Glutamatergic neuron (in vitro differentiated cells): ENCODE results near the gene RTL9. TPM values are rescaled to one million over a fixed set of nuclear protein-coding genes. Genes with fewer than 3 reads are reported as not detected.

Source experiments
- DNase-seq: peaks from one replicate; pipeline ENCODE4 v3.0.0; 2022
- H3K27ac Mint-ChIP-seq: one replicate; pipeline ENCODE4 v1.8.0; 2020; ENCODE audit warnings: mild to moderate bottlenecking, mixed read lengths, inconsistent platforms; ENCODE audit not compliant: unreplicated experiment
- H3K27me3 Mint-ChIP-seq: one replicate; pipeline ENCODE4 v1.8.0; 2020; ENCODE audit warnings: mild to moderate bottlenecking, moderate library complexity, mixed read lengths, inconsistent platforms; ENCODE audit not compliant: unreplicated experiment
- H3K36me3 Mint-ChIP-seq: one replicate; pipeline ENCODE4 v1.8.0; 2020; ENCODE audit warnings: mild to moderate bottlenecking, mixed read lengths, inconsistent platforms; ENCODE audit not compliant: unreplicated experiment
- H3K4me1 Mint-ChIP-seq: one replicate; pipeline ENCODE4 v1.8.0; 2020; ENCODE audit warnings: mild to moderate bottlenecking, low read depth, mixed read lengths, inconsistent platforms; ENCODE audit not compliant: unreplicated experiment
- H3K4me3 Mint-ChIP-seq: one replicate; pipeline ENCODE4 v1.8.0; 2020; ENCODE audit warnings: mild to moderate bottlenecking, mixed read lengths, inconsistent platforms; ENCODE audit not compliant: unreplicated experiment
- H3K9me3 Mint-ChIP-seq: one replicate; pipeline ENCODE4 v1.8.0; 2020; ENCODE audit warnings: mild to moderate bottlenecking, moderate library complexity, mixed read lengths, inconsistent platforms; ENCODE audit not compliant: unreplicated experiment
- CTCF ChIP-seq: fragments of 200-600 bp; sonication (generic); IDR thresholded peaks from one replicate; pipeline ENCODE4 v1.5.0; 2021; ENCODE audit not compliant: partially characterized antibody, unreplicated experiment
- total RNA-seq: library from RNA; stranded (reverse); fragmentation: NEBNext Ultra II Directional; extraction: Animal tissue kit (Norgen Biotek cat#: 25700); gene quantifications from one replicate; pipeline ENCODE4 v1.2.1, GENCODE V29; 2021; ENCODE audit not compliant: unreplicated experiment

The RTL9 gene
- total RNA-seq, 1 donor from 2014 or later = 1.8 TPM

DNA sequence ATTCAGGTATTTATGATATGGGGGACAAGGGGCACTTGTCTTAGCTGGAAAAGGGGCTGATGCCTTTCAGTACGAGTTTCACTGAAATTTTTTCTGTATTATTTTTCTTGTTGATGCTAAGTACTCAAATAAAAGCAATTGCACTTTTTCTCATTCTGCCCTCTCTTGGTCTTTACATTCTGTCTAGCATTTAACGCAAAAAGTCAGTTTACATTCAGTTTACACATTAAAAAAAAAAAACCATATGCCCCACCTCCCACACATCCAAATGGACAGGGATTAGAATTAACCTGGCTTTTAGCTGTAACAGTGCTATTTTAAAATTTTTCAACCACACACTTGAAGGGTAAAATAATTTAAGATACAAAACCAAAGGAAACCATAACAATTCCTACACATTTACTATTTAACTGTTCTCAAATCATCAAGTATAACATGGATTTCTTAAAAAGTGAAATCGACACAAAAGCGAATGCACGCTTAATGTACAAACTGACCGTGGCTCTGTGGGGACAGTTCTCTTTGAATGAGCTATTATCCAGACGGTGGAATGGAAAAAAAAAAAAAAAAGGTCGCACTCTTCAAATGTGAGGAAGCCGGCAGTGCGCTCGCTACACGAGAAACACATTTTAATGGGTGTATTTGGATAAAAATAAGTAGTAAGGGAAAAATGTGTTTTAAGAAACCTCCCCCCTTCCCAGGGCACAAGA, 42.1 kb upstream of the RTL9 start:
- no peaks in the 10 kb centered on the region for H3K36me3 Mint-ChIP-seq
- H3K9me3 Mint-ChIP-seq = peaks cover 2% of the 10 kb centered on the region
- peak overlapping the region; percentile 93 for H3K4me3 Mint-ChIP-seq
- H3K27ac Mint-ChIP-seq = no peak overlapping the region
- peaks cover 4% of the 10 kb centered on the region for H3K27me3 Mint-ChIP-seq
- peaks cover 1% of the 10 kb centered on the region for H3K4me1 Mint-ChIP-seq
- DNase-seq = no peak
- no peak for TF ChIP-seq CTCF

DNA sequence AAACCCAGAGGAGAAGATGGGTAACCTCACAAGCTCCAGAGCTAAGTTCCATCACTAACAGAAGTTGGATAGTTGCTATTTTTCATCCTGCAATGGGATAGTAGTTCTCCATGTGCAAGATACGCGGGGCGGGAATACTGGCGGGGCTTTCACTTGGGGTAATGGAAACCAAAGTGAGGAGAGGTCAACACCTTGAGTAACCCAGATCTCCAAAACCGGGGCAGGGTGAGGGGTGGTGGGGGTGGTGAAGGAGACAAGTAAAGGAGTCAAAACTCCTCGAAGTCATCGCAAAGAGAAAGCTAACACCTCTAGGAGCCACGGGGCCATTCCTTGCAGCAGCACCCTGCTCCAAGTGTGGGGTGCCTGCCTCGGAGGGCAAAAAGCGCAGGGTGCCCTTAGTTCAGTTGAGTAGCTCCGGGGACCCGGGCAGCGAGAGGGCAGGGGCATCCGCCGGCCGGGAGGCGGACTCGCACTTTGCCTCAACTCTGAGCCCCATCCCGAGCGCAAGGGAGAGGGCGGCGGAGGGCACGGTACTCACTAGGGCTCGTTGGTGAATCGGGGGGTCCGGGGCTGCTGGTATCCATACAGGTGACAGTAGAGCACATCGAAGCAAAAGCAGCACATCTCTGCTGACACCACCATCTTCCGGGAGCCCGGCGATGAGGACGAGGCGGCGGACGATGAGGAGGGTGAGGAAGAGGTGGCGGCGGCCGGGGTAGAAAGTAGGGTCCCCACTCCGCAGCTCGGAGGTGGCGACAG, 41.4 kb upstream of the RTL9 start:
- Mint-ChIP-seq H3K9me3 (peaks cover 2% of the 10 kb centered on the region), H3K36me3 (no peaks in the 10 kb centered on the region), H3K4me3 (peak overlapping the region; percentile 93), H3K27me3 (peaks cover 4% of the 10 kb centered on the region), H3K27ac (peak overlapping the region; percentile 55), H3K4me1 (peaks cover 1% of the 10 kb centered on the region)
- TF ChIP-seq CTCF = no peak
- peak; percentile 40 for DNase-seq

DNA sequence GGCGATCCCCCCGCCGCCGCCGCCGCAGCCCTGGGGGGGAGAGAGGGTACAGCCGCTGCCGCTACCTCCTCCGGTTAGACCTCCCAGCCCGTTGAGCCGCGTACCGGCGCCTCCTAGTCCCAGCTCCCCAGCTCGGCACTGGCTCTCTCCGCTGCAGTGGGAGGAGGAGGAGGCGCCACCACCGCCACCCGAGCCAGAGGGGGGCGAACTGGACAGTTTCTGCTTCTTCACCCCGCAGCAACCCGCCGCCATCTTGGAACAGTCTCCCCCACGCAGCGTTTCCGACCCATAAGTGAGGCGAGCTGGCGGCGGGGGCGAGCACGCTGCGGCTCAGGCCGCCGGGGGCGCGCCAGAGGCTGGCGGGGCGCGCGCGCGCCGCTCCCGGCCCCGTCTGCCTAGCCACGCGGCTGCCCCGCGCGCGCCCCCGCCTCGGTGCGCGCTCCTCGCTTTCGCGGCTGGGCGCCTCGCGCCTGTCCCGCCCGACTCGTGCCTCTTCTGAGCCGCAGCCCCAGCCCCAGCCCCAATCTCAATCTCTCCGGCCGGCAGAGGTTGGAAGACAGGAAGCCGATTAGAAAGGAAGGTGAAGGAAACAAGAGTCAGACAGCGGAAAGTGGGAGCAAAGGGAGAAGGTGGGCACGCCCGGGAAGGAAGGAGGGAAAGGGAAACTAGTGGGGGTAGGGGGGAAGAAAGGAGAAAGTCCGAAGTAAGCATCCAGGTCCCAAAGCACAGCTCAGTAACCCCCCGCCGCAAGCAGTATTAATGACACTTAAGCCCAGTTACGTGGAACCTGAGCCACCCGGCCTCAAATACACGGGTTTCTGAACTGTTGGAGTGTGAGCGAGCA, 40.6 kb upstream of the RTL9 start, which contains the start of gene AMMECR1:
TSS of gene AMMECR1 (minus strand) at position 266 of the 844 bp plus-strand sequence. CDS start at position 252, 14 bp downstream.
- peak; percentile 73 for DNase-seq
- TF ChIP-seq CTCF = no peak
- H3K9me3 Mint-ChIP-seq = peaks cover 2% of the 10 kb centered on the region
- H3K4me3 Mint-ChIP-seq = peak within 1 kb of the TSS; percentile 93
- H3K4me1 Mint-ChIP-seq = peaks cover 1% of the 10 kb centered on the region
- H3K27me3 Mint-ChIP-seq = peaks cover 4% of the 10 kb centered on the region
- peak within 1 kb of the TSS; percentile 90 for H3K27ac Mint-ChIP-seq
- H3K36me3 Mint-ChIP-seq = no peaks in the 10 kb centered on the region

DNA sequence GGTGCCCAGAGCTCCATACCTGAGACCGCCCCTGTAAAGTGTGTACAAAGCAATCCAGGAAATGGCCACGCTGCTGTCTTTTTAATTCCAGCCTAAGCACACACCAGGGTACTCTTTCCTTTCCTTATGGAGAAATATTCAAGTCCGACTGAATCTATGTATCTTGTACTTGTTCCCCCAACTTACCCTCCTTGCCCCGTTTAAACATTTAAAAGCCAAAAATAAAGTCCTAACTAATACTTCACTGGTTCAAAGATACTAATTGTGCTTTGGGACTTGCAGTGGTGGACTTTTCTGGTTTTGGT, 40.0 kb upstream of the RTL9 start:
- H3K4me3 Mint-ChIP-seq = peak overlapping the region; percentile 93
- no peaks in the 10 kb centered on the region for H3K36me3 Mint-ChIP-seq
- H3K9me3 Mint-ChIP-seq = peaks cover 2% of the 10 kb centered on the region
- peaks cover 1% of the 10 kb centered on the region for H3K4me1 Mint-ChIP-seq
- peak overlapping the region; percentile 90 for H3K27ac Mint-ChIP-seq
- DNase-seq = no peak
- H3K27me3 Mint-ChIP-seq = peaks cover 4% of the 10 kb centered on the region
- no peak for TF ChIP-seq CTCF
